ENCODE measurements around the gene SMURF2. TPM values are rescaled to one million over a fixed set of nuclear protein-coding genes. Genes with fewer than 3 reads are reported as not detected.

SMURF2 gene
- total and polyA plus RNA-seq, 9 of the 15 experiments (the other 6 are each of a cell fraction or from before 2014, with no cell fraction given): 3.8 to 22.0 (median 14.8) TPM

DNA sequence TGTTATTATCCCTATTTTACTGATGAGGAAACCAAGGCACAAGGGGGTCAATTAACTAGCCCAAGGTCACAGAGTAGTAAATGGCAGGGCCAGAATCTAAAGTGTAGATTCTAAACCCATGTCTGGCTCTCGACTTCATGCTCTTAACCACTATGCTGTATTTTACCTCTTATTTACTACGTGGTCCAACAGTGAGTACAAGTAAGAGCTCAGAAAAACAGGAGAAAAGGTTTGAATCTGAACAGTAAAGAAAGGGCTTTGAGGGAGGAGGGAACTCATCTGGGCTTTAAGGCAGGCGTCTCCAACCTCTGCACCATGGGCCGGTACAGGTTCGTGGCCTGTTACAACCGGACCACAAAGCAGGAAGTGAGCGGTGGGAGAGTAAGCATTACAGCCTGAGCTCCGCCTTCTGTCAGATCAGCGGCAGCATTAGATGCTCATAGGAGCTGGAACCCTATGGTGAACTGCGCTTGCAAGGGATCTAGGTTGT, 62.9 kb downstream of the SMURF2 start (continued):
- TF ChIP-seq, protein P1, sequence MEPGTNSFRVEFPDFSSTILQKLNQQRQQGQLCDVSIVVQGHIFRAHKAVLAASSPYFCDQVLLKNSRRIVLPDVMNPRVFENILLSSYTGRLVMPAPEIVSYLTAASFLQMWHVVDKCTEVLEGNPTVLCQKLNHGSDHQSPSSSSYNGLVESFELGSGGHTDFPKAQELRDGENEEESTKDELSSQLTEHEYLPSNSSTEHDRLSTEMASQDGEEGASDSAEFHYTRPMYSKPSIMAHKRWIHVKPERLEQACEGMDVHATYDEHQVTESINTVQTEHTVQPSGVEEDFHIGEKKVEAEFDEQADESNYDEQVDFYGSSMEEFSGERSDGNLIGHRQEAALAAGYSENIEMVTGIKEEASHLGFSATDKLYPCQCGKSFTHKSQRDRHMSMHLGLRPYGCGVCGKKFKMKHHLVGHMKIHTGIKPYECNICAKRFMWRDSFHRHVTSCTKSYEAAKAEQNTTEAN (CRISPR knock-in tag; IDR thresholded peaks at IDR 0.05): no peak
- TF ChIP-seq ZNF274 (IDR thresholded peaks at IDR 0.05; ENCODE audit: borderline replicate concordance, low read depth, low read length) (no peak), NONO (IDR thresholded peaks at IDR 0.05; ENCODE audit: low read depth in 2 of 2, low read length in 1 of 2) (no peak), RUNX1 (IDR thresholded peaks at IDR 0.05; ENCODE audit: low read depth) (no peak), ZNF436 (CRISPR knock-in tag; IDR thresholded peaks at IDR 0.05) (no peak), PTBP1 (IDR thresholded peaks at IDR 0.05; ENCODE audit: low read depth, low read length) (no peak), BRCA1 (IDR thresholded peaks at IDR 0.05) (no peak), BRCA1 (CRISPR knock-in tag; IDR thresholded peaks at IDR 0.05) (no peak)
- TF ChIP-seq, protein P2, sequence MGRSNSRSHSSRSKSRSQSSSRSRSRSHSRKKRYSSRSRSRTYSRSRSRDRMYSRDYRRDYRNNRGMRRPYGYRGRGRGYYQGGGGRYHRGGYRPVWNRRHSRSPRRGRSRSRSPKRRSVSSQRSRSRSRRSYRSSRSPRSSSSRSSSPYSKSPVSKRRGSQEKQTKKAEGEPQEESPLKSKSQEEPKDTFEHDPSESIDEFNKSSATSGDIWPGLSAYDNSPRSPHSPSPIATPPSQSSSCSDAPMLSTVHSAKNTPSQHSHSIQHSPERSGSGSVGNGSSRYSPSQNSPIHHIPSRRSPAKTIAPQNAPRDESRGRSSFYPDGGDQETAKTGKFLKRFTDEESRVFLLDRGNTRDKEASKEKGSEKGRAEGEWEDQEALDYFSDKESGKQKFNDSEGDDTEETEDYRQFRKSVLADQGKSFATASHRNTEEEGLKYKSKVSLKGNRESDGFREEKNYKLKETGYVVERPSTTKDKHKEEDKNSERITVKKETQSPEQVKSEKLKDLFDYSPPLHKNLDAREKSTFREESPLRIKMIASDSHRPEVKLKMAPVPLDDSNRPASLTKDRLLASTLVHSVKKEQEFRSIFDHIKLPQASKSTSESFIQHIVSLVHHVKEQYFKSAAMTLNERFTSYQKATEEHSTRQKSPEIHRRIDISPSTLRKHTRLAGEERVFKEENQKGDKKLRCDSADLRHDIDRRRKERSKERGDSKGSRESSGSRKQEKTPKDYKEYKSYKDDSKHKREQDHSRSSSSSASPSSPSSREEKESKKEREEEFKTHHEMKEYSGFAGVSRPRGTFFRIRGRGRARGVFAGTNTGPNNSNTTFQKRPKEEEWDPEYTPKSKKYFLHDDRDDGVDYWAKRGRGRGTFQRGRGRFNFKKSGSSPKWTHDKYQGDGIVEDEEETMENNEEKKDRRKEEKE (IDR thresholded peaks at IDR 0.05; ENCODE audit: borderline replicate concordance in 1 of 2, control insufficient read depth in 1 of 2, low read depth in 2 of 2, low read length in 1 of 2): no peak
- TF ChIP-seq, protein P3, sequence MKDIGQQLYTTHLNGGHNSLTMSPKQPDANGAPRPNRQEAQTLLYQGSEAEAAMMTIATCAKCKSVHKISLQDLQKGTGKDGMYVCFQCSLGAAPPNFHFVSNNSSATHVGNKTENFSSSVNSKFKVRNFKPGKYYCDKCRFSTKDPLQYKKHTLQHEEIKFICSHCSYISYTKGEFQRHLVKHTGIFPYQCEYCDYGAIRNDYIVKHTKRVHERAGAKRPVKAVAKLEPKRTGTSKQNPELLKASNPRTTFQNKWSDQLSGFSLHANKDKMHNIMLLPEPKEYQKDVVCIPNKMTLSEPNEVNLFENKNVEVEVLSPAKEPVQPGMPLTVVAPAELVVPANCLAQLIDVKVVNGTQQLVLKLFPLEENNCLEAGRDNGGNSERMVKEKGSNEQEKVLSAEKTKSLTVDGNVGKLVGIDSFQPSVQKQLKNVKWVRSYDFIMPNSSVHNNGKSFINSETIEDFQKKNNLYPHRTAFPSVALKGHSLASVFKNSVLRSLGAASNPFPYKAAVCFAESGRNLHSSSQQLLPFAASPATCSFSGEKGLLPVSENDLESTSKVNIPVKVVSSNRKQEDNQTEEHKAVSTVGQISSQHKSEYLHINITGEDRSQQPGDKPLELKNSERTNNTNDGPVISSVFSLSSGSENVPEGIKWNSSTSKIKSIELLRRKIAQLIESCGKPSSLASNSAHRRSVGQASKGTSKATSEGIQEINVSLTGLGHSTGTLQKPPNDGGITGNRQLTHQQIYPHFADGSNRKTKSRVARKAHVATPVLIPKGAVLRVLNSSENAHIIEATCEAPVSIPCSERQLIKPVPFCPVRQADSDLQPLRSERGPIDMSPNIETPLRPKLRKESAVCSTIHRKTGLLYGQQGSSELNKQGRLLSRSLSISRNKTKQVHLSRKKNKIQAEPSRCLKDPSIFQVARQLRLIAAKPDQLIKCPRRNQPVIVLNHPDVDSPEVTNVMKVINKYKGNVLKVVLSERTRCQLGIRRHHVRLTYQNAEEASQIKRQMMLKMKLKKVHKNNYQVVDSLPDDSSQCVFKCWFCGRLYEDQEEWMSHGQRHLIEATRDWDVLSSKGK (CRISPR knock-in tag; IDR thresholded peaks at IDR 0.05): no peak
- TF ChIP-seq, protein P4, sequence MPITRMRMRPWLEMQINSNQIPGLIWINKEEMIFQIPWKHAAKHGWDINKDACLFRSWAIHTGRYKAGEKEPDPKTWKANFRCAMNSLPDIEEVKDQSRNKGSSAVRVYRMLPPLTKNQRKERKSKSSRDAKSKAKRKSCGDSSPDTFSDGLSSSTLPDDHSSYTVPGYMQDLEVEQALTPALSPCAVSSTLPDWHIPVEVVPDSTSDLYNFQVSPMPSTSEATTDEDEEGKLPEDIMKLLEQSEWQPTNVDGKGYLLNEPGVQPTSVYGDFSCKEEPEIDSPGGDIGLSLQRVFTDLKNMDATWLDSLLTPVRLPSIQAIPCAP (CRISPR knock-in tag; IDR thresholded peaks at IDR 0.05; ENCODE audit: borderline replicate concordance): no peak

Measured in K562 (cell line).